Ascending aorta (tissue), 2 donors: ENCODE results near the gene MEF2B. TPM values are rescaled to one million over a fixed set of nuclear protein-coding genes. Genes with fewer than 3 reads are reported as not detected.

Experiments
- DNase-seq, 2 donors: peaks; one replicate each; pipeline ENCODE4 v3.0.0-alpha.2; 2019; ENCODE audit warnings: low spot score in 2 of 2
- H3K27ac ChIP-seq, 2 donors: fragments of 200-600 bp; sonication (generic); one replicate each; pipeline ENCODE4 v1.5.1; 2016 to 2017; ENCODE audit warnings: mild to moderate bottlenecking in 1 of 2
- H3K27me3 ChIP-seq: fragments of 200-600 bp; sonication (generic); one replicate; pipeline ENCODE4 v1.5.1; 2017
- H3K36me3 ChIP-seq, 2 donors: fragments of 200-600 bp; sonication (generic); one replicate each; pipeline ENCODE4 v1.5.1; 2016
- H3K4me1 ChIP-seq, 2 donors: fragments of 200-600 bp; sonication (generic); one replicate each; pipeline ENCODE4 v1.5.1; 2016 to 2017; ENCODE audit warnings: mild to moderate bottlenecking in 1 of 2
- H3K4me3 ChIP-seq, 2 donors: fragments of 200-600 bp; sonication (generic); one replicate each; pipeline ENCODE4 v1.5.1; 2016 to 2017; ENCODE audit warnings: mild to moderate bottlenecking in 1 of 2
- H3K9me3 ChIP-seq, 2 donors: fragments of 200-600 bp; sonication (generic); one replicate each; pipeline ENCODE4 v1.5.1; 2016
- CTCF ChIP-seq, 3 experiments: fragments of 200-600 bp in 2 of 3; fragments of 450-650 bp in 1 of 3; sonication (generic) in 2 of 3; IDR thresholded peaks; one replicate each; pipeline ENCODE4 v1.5.1; 2016 to 2019; ENCODE audit warnings: antibody characterized with exemption in 3 of 3, mild to moderate bottlenecking in 1 of 3, moderate library complexity in 1 of 3
- intact Hi-C: fragments of 100-400 bp; cut with DNase I; formaldehyde crosslinking; loops from one replicate; pipeline ENCODE4 v1.15.1; 2023
- total RNA-seq: library from RNA; depleted of rRNA; stranded (reverse); fragments of >200 nt; gene quantifications from one replicate; pipeline ENCODE4 v1.1.0, GENCODE V29; 2016

Gene MEF2B
- total RNA-seq, 1 donor from 2014 or later, result not detected

GRCh38 chr19:19123386-19123785 lies 46.7 kb downstream of the MEF2B start:
- peaks cover 14 to 37% of the 10 kb centered on the region in 2 donors for H3K36me3 ChIP-seq
- no peaks in the 10 kb centered on the region for H3K27me3 ChIP-seq
- no peak for TF ChIP-seq CTCF (IDR thresholded peaks at IDR 0.05)
- H3K27ac ChIP-seq, result no peak overlapping the region
- no peak overlapping the region for H3K4me3 ChIP-seq
- intact Hi-C loops, result no loop called here
- DNase-seq, result no peak
- H3K4me1 ChIP-seq, result no peaks in the 10 kb centered on the region
- H3K9me3 ChIP-seq, result peaks cover 0 to 7% of the 10 kb centered on the region in 2 donors

GRCh38 chr19:19122902-19123301 lies 47.2 kb downstream of the MEF2B start:
- no peak for DNase-seq
- no peaks in the 10 kb centered on the region for H3K4me1 ChIP-seq
- TF ChIP-seq CTCF (IDR thresholded peaks at IDR 0.05), result no peak
- H3K4me3 ChIP-seq, result no peak overlapping the region
- peaks cover 14 to 37% of the 10 kb centered on the region in 2 donors for H3K36me3 ChIP-seq
- no peaks in the 10 kb centered on the region for H3K27me3 ChIP-seq
- H3K9me3 ChIP-seq, result peaks cover 0 to 7% of the 10 kb centered on the region in 2 donors
- intact Hi-C loops, result no loop called here
- no peak overlapping the region for H3K27ac ChIP-seq

- DNase-seq, result no peak
- H3K4me3 ChIP-seq, result no peak overlapping the region
- no peaks in the 10 kb centered on the region for H3K27me3 ChIP-seq
- no peak overlapping the region for H3K27ac ChIP-seq
- no peak for TF ChIP-seq CTCF (IDR thresholded peaks at IDR 0.05)
- intact Hi-C loops, result no loop called here
- H3K36me3 ChIP-seq, result peaks cover 14 to 37% of the 10 kb centered on the region in 2 donors
- H3K9me3 ChIP-seq, result peaks cover 0 to 7% of the 10 kb centered on the region in 2 donors
- no peaks in the 10 kb centered on the region for H3K4me1 ChIP-seq
These were observed 48.7 kb downstream of the MEF2B start for GRCh38 chr19:19121371-19121770.

- H3K27me3 ChIP-seq, result no peaks in the 10 kb centered on the region
- peaks cover 14 to 37% of the 10 kb centered on the region in 2 donors for H3K36me3 ChIP-seq
- H3K4me3 ChIP-seq, result no peak overlapping the region
- TF ChIP-seq CTCF (IDR thresholded peaks at IDR 0.05), result no peak
- no peak for DNase-seq
- intact Hi-C loops, result no loop called here
- no peak overlapping the region for H3K27ac ChIP-seq
- H3K4me1 ChIP-seq, result no peaks in the 10 kb centered on the region
- H3K9me3 ChIP-seq, result peaks cover 0 to 7% of the 10 kb centered on the region in 2 donors
These were observed 49.5 kb downstream of the MEF2B start for GRCh38 chr19:19120308-19121231.

GRCh38 chr19:19119325-19120237 lies 50.5 kb downstream of the MEF2B start:
- no peak for TF ChIP-seq CTCF (IDR thresholded peaks at IDR 0.05)
- intact Hi-C loops, result no loop called here

More at GRCh38 chr19:19119325-19120237, 50.5 kb downstream of the MEF2B start:
- H3K4me3 ChIP-seq, result no peak overlapping the region
- no peak for DNase-seq
- H3K36me3 ChIP-seq, result peaks cover 14 to 36% of the 10 kb centered on the region in 2 donors
- H3K27me3 ChIP-seq, result no peaks in the 10 kb centered on the region
- no peaks in the 10 kb centered on the region for H3K4me1 ChIP-seq
- peaks cover 0 to 7% of the 10 kb centered on the region in 2 donors for H3K9me3 ChIP-seq
- no peak overlapping the region for H3K27ac ChIP-seq
